ENCODE measurements around the gene DCBLD1.
"Not testable (repeated sequence)": the region's sequence is repeated elsewhere in the genome, so short reads cannot be mapped to it uniquely, and the experiment has no call there.

Gene DCBLD1

DNA sequence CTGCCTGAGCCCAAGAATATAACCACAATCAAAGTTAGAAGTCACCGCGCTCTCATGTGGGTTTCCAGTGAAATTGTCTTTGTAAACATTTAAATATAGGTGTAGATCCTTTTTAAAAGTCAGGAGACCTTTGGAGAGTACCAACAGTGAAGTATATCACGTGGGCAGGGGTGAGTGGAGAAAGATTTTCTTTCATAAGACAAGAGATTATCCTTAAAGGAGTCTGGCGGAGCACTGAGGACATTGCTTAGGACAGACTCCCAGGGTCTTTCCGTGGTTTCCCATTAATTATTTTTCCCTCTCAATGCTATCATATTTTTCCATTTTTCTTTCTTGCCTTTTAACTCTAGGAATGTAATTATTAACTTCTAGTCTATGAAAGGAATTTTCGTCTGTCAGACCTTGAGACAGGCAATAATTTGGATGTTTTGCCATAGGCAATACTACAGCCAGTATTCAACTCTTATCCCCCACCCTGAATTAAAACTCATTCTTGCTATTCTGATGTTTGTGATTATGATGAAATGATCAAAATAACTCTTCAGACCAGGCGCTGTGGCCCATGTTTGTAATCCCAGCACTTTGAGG lies 31.4 kb downstream of the DCBLD1 start:
- no peak for DNase-seq (ENCODE audit: low read depth)
- H3K4me3 ChIP-seq (ENCODE audit: low read length) = no peak overlapping the region
- TF ChIP-seq, protein P1, sequence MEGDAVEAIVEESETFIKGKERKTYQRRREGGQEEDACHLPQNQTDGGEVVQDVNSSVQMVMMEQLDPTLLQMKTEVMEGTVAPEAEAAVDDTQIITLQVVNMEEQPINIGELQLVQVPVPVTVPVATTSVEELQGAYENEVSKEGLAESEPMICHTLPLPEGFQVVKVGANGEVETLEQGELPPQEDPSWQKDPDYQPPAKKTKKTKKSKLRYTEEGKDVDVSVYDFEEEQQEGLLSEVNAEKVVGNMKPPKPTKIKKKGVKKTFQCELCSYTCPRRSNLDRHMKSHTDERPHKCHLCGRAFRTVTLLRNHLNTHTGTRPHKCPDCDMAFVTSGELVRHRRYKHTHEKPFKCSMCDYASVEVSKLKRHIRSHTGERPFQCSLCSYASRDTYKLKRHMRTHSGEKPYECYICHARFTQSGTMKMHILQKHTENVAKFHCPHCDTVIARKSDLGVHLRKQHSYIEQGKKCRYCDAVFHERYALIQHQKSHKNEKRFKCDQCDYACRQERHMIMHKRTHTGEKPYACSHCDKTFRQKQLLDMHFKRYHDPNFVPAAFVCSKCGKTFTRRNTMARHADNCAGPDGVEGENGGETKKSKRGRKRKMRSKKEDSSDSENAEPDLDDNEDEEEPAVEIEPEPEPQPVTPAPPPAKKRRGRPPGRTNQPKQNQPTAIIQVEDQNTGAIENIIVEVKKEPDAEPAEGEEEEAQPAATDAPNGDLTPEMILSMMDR (IDR thresholded peaks at IDR 0.05; ENCODE audit: insufficient read depth, low read depth, low read length, missing control alignments) = no peak

DNA sequence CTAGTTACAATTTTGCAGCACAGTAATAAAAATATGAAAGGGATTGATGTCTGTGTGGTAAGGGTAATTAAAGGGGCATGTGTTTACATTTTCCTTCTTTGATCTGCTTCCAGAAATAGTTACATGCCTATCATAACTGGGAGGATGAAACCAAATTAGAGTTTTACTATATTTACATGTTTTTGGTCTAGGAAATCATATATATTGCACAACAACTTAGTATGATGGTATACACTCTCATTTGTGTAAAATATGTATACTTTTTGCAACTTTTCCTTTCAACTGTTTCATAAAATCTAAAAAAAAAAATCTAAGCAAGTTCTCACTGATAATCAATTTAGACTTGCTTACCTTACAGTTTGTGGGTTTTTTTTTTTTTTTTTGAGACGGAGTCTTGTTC lies 32.2 kb downstream of the DCBLD1 start:
- TF ChIP-seq, protein P1 (IDR thresholded peaks at IDR 0.05; ENCODE audit: insufficient read depth, low read depth, low read length, missing control alignments) = no peak
- no peak for DNase-seq (ENCODE audit: low read depth)

DNA sequence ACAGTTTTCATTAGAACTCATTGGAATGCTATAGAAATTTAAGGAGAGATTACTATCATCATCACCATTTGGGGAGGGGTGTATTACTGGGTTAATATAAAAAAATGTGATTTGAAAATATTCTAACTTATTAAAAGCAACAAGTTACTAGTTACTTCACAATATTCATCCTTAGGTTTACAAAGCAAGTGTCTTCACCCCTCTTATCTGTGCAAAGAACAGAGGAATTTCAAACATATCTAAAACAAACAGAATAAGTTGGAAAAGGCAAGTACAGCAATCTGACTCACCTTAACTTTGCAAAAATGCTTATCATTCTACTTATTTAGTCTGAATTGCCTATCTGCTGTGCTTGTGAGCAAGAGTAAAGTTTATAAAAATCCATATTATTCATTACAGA lies 32.9 kb downstream of the DCBLD1 start:
- no peak for DNase-seq (ENCODE audit: low read depth)
- TF ChIP-seq, protein P1 (IDR thresholded peaks at IDR 0.05; ENCODE audit: insufficient read depth, low read depth, low read length, missing control alignments) = no peak
- no peak overlapping the region for H3K4me3 ChIP-seq (ENCODE audit: low read length)

More for the DNA sequence above, 32.2 kb downstream of the DCBLD1 start:
- H3K4me3 ChIP-seq (ENCODE audit: low read length) = no peak overlapping the region

DNA sequence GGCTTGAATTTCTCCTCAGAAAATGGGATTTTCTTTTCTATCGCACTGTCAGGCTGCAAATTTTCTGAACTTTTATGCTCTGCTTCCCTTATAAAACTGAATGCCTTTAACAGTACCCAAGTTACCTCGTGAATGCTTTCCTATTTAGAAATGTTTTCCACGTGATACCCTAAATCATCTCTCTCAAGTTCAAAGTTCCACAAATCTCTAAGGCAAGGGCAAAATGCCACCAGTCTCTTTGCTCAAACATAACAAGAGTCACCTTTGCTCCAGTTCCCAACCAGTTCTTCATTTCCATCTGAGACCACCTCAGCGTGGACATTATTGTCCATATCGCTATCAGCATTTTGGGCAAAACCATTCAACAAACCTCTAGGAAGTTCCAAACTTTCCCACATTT lies 35.5 kb downstream of the DCBLD1 start:
- H3K4me3 ChIP-seq (ENCODE audit: low read length); DNase-seq (ENCODE audit: low read depth): not testable (repeated sequence)

DNA sequence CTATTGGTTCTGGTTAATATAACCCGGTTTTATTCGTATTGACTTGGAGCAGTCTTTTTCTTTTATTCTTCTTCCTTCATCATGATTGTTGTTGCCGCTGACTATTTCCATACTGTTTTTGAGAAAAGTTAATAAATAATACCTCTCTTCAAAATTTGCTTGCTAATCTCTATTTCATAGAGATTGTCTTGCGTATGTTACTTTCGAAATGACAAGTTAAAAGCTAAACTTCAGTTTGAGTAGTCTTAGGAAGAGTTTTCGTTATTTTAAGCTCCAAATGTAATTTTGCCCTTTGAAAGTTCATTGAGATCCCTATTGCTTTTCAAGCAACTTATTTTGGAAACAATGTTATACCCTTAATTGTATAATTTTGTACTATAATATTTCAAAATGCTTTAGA lies 36.4 kb downstream of the DCBLD1 start:
- TF ChIP-seq, protein P1 (IDR thresholded peaks at IDR 0.05; ENCODE audit: insufficient read depth, low read depth, low read length, missing control alignments) = no peak
- no peak for DNase-seq (ENCODE audit: low read depth)
- no peak overlapping the region for H3K4me3 ChIP-seq (ENCODE audit: low read length)

DNA sequence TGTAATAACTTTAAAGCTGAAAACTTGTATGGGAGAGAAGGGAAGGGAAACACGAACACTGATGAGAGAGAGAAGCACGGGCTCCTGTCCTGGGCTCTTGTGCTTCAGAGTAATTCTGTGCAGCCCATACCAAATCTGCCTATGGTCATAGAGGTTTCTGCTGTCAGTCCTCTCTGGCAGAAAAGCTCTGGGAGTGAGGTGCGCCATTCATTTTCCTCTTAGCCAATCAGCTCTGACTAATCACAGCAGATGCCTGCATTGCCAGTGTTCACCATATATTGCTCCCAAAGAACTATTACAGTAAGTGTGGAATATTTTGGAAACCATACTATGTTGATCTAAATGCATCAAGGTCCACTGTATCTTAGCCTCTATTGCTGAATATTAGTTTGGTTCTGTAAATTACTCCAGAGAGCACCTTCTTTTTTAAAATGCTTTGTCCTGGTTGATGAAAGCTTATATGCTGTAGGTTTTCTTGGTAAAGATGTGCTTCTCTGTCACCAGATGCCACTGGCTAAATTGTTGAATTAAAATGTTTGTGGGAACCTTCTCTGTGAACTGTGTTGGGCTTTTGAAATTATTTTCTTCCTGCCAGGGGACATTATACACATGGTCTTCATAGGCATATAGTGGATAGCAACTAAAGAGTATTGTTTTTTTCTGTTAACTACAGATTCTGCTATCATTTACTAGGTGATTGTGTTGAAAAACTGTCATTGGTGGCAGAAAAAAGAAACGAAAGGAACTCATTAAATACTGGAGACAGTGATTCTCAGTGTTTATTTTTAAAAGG lies 38.3 kb downstream of the DCBLD1 start:
- no peak for DNase-seq (ENCODE audit: low read depth)
- TF ChIP-seq, protein P1 (IDR thresholded peaks at IDR 0.05; ENCODE audit: insufficient read depth, low read depth, low read length, missing control alignments) = no peak
- no peak overlapping the region for H3K4me3 ChIP-seq (ENCODE audit: low read length)

DNA sequence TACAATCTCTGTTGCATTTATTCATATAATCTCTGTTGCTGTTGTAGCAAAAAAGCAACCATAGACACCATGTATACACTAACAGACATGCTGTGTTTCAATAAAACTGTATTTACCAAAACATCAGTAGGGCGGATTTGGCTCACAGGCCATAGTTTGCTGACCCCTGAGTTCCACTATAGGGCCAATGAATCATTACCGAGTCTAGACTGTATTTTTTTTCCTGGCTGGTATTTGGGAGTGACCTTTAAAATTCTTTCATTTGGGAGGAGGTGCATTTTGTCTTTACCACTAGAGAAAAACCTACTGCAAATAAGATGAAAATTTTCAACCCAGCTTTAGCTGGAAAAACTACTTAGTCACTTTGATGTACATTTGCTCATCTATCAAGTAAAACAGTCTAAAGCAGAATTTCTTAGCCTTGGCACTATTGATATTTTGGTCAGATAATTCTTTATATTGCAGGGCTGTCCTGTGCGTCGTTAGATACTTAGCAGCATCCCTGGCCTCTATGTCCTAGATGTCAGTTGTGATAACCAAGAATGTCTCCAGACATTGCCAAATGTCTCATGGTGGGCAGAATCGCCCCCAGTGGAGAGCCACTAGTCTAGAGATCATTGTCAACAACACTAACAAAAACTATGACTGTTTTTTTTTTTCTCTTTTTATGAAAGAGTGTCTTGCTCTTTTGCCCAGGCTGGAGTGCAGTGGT lies 39.5 kb downstream of the DCBLD1 start:
- no peak overlapping the region for H3K4me3 ChIP-seq (ENCODE audit: low read length)
- TF ChIP-seq, protein P1 (IDR thresholded peaks at IDR 0.05; ENCODE audit: insufficient read depth, low read depth, low read length, missing control alignments) = no peak
- no peak for DNase-seq (ENCODE audit: low read depth)

Data from epithelial cell of esophagus (primary cell).